GM19324 (cell line): Measurements from ENCODE around the gene TTC16.
"Not testable (repeated sequence)": the region's sequence is repeated elsewhere in the genome, so short reads cannot be mapped to it uniquely, and the experiment has no call there.

Experiments
- ATAC-seq: cut with Tn5 transposase; IDR thresholded peaks from one replicate; pipeline ENCODE4 v1.9.1; 2021; ENCODE audit warnings: mild to moderate bottlenecking, moderate library complexity; ENCODE audit not compliant: unreplicated experiment, low FRiP score

The TTC16 gene

GRCh38 chr9:127779136-127779981 is 63.5 kb downstream of the TTC16 start:
- ATAC-seq = peak; percentile 41

GRCh38 chr9:127780126-127780885 is 64.4 kb downstream of the TTC16 start:
- no peak for ATAC-seq

- ATAC-seq = not testable (repeated sequence)
Observed at GRCh38 chr9:127780909-127781308, 65.0 kb downstream of the TTC16 start.
